ENCODE results near the gene CYP1A2. TPM values are rescaled to one million over a fixed set of nuclear protein-coding genes. Genes with fewer than 3 reads are reported as not detected.

Gene CYP1A2
- total and polyA plus RNA-seq, 2 of the 13 experiments (the other 11 are each of a cell fraction or from before 2014, with no cell fraction given): 0.07 TPM; not detected in 1

- TF ChIP-seq ZNF839 (CRISPR knock-in tag; IDR thresholded peaks at IDR 0.05; ENCODE audit: borderline replicate concordance) (no peak), ZNF563 (CRISPR knock-in tag; IDR thresholded peaks at IDR 0.05) (no peak), ZNF800 (CRISPR knock-in tag; IDR thresholded peaks at IDR 0.05) (no peak), MLX (CRISPR knock-in tag; IDR thresholded peaks at IDR 0.05) (no peak), TAF1 (CRISPR knock-in tag; IDR thresholded peaks at IDR 0.05) (no peak), ELF4 (CRISPR knock-in tag; IDR thresholded peaks at IDR 0.05; ENCODE audit: borderline replicate concordance) (no peak), IKZF5 (CRISPR knock-in tag; IDR thresholded peaks at IDR 0.05) (peak; percentile 65; the same call in 1 of the 2 replicates), ZBTB33 (CRISPR knock-in tag; IDR thresholded peaks at IDR 0.05) (peak; percentile 58), ZNF780A (CRISPR knock-in tag; IDR thresholded peaks at IDR 0.05) (no peak), ZBTB39 (CRISPR knock-in tag; IDR thresholded peaks at IDR 0.05) (no peak), HIVEP1 (CRISPR knock-in tag; IDR thresholded peaks at IDR 0.05) (no peak), ETS1 (CRISPR knock-in tag; IDR thresholded peaks at IDR 0.05) (no peak), PHB2 (IDR thresholded peaks at IDR 0.05; ENCODE audit: partially characterized antibody) (no peak), TFDP1 (CRISPR knock-in tag; IDR thresholded peaks at IDR 0.05; ENCODE audit: borderline replicate concordance) (no peak), BORCS8-MEF2B (CRISPR knock-in tag; IDR thresholded peaks at IDR 0.05) (0 out of 2 replicates have a peak, but pooled peaks have one; percentile 6), ISX (CRISPR knock-in tag; conservative IDR thresholded peaks at IDR 0.05) (no peak), MTA1 (CRISPR knock-in tag; IDR thresholded peaks at IDR 0.05; ENCODE audit: borderline replicate concordance) (no peak), IKZF1 (IDR thresholded peaks at IDR 0.05) (no peak), ZFP82 (CRISPR knock-in tag; IDR thresholded peaks at IDR 0.05; ENCODE audit: borderline replicate concordance) (no peak), RARA (CRISPR knock-in tag; IDR thresholded peaks at IDR 0.05) (no peak)
Measured at GRCh38 chr15:74799856-74800558, 51.4 kb downstream of the CYP1A2 start (continued).
